ENCODE results near the gene FGD5.

DNA sequence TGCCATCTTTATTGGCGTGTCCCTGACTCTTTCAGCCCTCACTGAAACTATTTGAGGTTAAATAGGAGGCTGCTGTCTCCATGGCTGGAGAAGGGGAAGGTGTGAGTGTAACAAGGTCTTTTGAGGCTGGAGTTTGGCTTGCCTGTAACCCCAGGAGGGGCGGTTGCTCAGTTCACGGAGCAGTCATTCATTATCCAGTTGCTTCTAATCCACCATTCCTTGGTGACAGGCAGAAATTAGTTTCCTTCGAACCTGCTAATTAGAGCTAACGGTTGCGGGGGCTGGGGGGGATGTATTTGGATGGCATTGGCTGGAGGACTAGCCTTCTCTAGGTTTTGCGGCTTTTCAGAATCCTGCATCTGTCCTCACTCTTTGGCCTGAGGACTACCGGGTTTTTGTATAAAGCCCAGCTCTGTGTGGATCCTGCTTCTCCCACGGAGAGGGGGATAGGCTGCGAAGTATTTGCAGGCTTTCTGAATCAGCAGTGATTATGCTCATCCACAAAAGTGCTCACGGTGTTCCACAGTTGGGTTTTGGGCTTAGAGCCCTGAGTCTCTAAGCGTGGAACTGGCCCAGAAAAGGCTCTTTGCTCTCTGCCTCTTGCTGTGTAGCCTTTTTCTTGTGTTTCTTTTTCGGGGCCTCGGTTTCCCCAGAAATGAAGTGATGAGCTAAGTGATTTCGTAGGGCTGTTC, 18.6 kb downstream of the FGD5 start:
- TF ChIP-seq, protein P1, sequence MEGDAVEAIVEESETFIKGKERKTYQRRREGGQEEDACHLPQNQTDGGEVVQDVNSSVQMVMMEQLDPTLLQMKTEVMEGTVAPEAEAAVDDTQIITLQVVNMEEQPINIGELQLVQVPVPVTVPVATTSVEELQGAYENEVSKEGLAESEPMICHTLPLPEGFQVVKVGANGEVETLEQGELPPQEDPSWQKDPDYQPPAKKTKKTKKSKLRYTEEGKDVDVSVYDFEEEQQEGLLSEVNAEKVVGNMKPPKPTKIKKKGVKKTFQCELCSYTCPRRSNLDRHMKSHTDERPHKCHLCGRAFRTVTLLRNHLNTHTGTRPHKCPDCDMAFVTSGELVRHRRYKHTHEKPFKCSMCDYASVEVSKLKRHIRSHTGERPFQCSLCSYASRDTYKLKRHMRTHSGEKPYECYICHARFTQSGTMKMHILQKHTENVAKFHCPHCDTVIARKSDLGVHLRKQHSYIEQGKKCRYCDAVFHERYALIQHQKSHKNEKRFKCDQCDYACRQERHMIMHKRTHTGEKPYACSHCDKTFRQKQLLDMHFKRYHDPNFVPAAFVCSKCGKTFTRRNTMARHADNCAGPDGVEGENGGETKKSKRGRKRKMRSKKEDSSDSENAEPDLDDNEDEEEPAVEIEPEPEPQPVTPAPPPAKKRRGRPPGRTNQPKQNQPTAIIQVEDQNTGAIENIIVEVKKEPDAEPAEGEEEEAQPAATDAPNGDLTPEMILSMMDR (IDR thresholded peaks at IDR 0.05; ENCODE audit: low read depth, low read length, poor library complexity, severe bottlenecking) = no peak
- no peak for TF ChIP-seq EZH2phosphoT487 (IDR thresholded peaks at IDR 0.05; ENCODE audit: borderline replicate concordance, low read length)
